ENCODE data around the gene CHST15.

CHST15 gene

GRCh38 chr10:124009231-124010015 lies 84.0 kb downstream of the CHST15 start:
- FAIRE-seq, result no peak

- no peak for FAIRE-seq
These were observed 84.7 kb downstream of the CHST15 start for GRCh38 chr10:124008681-124009080.

GRCh38 chr10:124008187-124008586 lies 85.2 kb downstream of the CHST15 start:
- no peak for FAIRE-seq

GRCh38 chr10:124007773-124008145 lies 85.6 kb downstream of the CHST15 start:
- FAIRE-seq, result no peak

- FAIRE-seq, result no peak
These were observed 86.2 kb downstream of the CHST15 start for GRCh38 chr10:124007102-124007772.

- no peak for FAIRE-seq
These were observed 86.9 kb downstream of the CHST15 start for GRCh38 chr10:124006526-124006925.

- FAIRE-seq, result no peak
These were observed 87.4 kb downstream of the CHST15 start for GRCh38 chr10:124005991-124006392.

- FAIRE-seq, result no peak
These were observed 88.3 kb downstream of the CHST15 start for GRCh38 chr10:124005091-124005490.

- FAIRE-seq, result no peak
These were observed 88.8 kb downstream of the CHST15 start for GRCh38 chr10:124004663-124005004.

GRCh38 chr10:124003871-124004662 lies 89.3 kb downstream of the CHST15 start:
- FAIRE-seq, result no peak

GRCh38 chr10:124003481-124003870 lies 89.9 kb downstream of the CHST15 start:
- FAIRE-seq, result no peak

GRCh38 chr10:124003070-124003419 lies 90.4 kb downstream of the CHST15 start:
- FAIRE-seq, result no peak

GRCh38 chr10:124002391-124003069 lies 90.9 kb downstream of the CHST15 start:
- no peak for FAIRE-seq

- no peak for FAIRE-seq
These were observed 91.8 kb downstream of the CHST15 start for GRCh38 chr10:124001391-124002148.

GRCh38 chr10:124000792-124001201 lies 92.6 kb downstream of the CHST15 start:
- no peak for FAIRE-seq

- FAIRE-seq, result no peak
These were observed 93.3 kb downstream of the CHST15 start for GRCh38 chr10:123999956-124000615.

- no peak for FAIRE-seq
These were observed 94.1 kb downstream of the CHST15 start for GRCh38 chr10:123999261-123999660.

- no peak for FAIRE-seq
These were observed 94.9 kb downstream of the CHST15 start for GRCh38 chr10:123998197-123999141.

- no peak for FAIRE-seq
These were observed 95.8 kb downstream of the CHST15 start for GRCh38 chr10:123997486-123998196.

GRCh38 chr10:123997013-123997412 lies 96.4 kb downstream of the CHST15 start:
- no peak for FAIRE-seq
